Stomach (tissue), 4 donors: Measurements from ENCODE around the gene COX4I1.

Experiments used
- CTCF ChIP-seq, 7 experiments: fragments of 450-650 bp in 4 of 7; fragments of 200-600 bp in 3 of 7; sonication (generic) in 3 of 7; IDR thresholded peaks; one replicate each; pipeline ENCODE4 v1.5.1; 2016 to 2019; ENCODE audit warnings: antibody characterized with exemption in 7 of 7, control low read depth in 2 of 7, mild to moderate bottlenecking in 1 of 7
- EP300 ChIP-seq: sonication (generic); formaldehyde crosslinking; IDR thresholded peaks from one replicate; pipeline ENCODE4 v1.6.1; 2017; ENCODE audit warnings: antibody characterized with exemption
- POLR2A ChIP-seq, 4 donors: fragments of 450-650 bp; IDR thresholded peaks; one replicate each; pipeline ENCODE4 v1.6.1; 2016; ENCODE audit warnings: antibody characterized with exemption in 4 of 4, control low read depth in 2 of 4, mild to moderate bottlenecking in 1 of 4, moderate library complexity in 1 of 4
- POLR2AphosphoS5 ChIP-seq, 3 donors: sonication (generic); formaldehyde crosslinking; IDR thresholded peaks; one replicate each; pipeline ENCODE4 v1.6.1; 2016; ENCODE audit warnings: antibody characterized with exemption in 3 of 3

GRCh38 chr16:85755929-85756768 lies 43.3 kb upstream of the COX4I1 start:
- no peak for TF ChIP-seq CTCF (IDR thresholded peaks at IDR 0.05)
- no peak for TF ChIP-seq POLR2AphosphoS5 (IDR thresholded peaks at IDR 0.05)
- TF ChIP-seq POLR2A (IDR thresholded peaks at IDR 0.05), result no peak
- TF ChIP-seq EP300, result no peak
